C4-2B (cell line): ENCODE data around the gene AP4S1.

Experiments used
- CTCF ChIP-seq: fragments of 450-650 bp; conservative IDR thresholded peaks from 2 replicates; pipeline ENCODE4 v1.5.1; 2017; ENCODE audit warnings: mild to moderate bottlenecking
- ZFX ChIP-seq: fragments of 450-650 bp; IDR thresholded peaks from 2 replicates; pipeline ENCODE4 v1.6.1; 2017

- no peak for TF ChIP-seq CTCF
- no peak for TF ChIP-seq ZFX
Measured at GRCh38 chr14:31038521-31039166, 13.2 kb downstream of the AP4S1 start.
